WTC11 (cell line): ENCODE measurements around the gene IBA57.

ENCODE experiments used
- NR1H2 ChIP-seq: sonication (generic); formaldehyde crosslinking; IDR thresholded peaks from 2 replicates; pipeline ENCODE4 v1.9.0; 2021; ENCODE audit warnings: mild to moderate bottlenecking, moderate library complexity, missing genetic modification reagents
- PRRX2 ChIP-seq: fragments of 250-450 bp; sonication (Bioruptor Pico); IDR thresholded peaks from 2 replicates; pipeline ENCODE4 v1.8.0; 2021; ENCODE audit warnings: mild to moderate bottlenecking
- ZNF317 ChIP-seq: sonication (generic); formaldehyde crosslinking; IDR thresholded peaks from 2 replicates; pipeline ENCODE4 v1.8.1; 2023; ENCODE audit warnings: low read depth, mild to moderate bottlenecking, moderate library complexity, missing genetic modification reagents, borderline replicate concordance
- TF ChIP-seq, protein P1 (sequence below): fragments of 200-600 bp; IDR thresholded peaks from 2 replicates; pipeline ENCODE4 v1.8.0; 2022; ENCODE audit warnings: antibody characterized with exemption
- TF ChIP-seq, protein P2 (sequence below): sonication (generic); formaldehyde crosslinking; IDR thresholded peaks from 2 replicates; pipeline ENCODE4 v1.8.1; 2023; ENCODE audit warnings: mild to moderate bottlenecking, missing genetic modification reagents, moderate library complexity

DNA sequence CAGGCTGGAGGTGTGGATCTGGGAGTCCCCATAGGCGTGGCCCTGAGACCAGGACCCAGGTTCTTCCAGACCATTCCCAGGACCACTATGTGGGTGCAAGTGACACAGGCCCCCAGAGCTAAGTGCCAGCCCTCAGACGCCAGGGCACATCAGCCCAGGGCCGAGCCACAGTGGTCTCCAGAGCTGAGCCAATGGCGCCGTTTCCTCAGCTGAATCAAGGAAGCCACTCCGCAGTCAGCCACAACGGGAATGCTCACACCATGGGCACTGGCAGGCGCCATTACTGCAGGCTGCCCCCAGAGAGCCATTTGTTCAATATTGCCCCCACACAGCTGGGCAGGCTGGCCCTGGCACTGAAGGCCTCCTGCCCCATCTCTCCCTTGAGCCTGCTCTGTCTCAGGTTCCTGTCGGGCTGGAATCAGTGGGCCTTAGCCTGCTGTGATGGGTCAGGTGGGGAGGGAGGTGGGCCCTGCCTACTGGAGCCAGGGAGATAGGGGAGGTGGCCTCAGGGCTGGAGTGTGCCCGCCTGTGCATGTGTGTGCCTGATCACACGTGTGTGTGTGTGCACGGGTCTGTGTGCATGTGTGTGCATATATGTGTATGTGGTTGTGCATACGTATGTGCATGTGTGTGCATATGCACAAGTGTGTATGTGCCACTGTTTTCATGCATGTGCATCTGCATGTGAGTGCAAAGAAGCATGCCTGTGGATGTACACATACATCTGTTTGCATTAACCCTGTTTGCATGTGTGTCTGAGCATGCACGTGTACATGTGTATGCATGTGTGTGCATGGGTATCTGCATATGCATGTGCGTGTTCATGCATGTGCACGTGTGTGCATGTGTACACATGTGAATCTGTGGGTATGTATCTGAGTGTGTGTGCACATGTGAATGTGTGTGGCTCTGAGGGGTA is 9.7 kb upstream of the IBA57 start:
- TF ChIP-seq NR1H2 (CRISPR knock-in tag) (no peak), PRRX2 (CRISPR knock-in tag) (no peak), ZNF317 (CRISPR knock-in tag) (no peak)
- TF ChIP-seq, protein P1, sequence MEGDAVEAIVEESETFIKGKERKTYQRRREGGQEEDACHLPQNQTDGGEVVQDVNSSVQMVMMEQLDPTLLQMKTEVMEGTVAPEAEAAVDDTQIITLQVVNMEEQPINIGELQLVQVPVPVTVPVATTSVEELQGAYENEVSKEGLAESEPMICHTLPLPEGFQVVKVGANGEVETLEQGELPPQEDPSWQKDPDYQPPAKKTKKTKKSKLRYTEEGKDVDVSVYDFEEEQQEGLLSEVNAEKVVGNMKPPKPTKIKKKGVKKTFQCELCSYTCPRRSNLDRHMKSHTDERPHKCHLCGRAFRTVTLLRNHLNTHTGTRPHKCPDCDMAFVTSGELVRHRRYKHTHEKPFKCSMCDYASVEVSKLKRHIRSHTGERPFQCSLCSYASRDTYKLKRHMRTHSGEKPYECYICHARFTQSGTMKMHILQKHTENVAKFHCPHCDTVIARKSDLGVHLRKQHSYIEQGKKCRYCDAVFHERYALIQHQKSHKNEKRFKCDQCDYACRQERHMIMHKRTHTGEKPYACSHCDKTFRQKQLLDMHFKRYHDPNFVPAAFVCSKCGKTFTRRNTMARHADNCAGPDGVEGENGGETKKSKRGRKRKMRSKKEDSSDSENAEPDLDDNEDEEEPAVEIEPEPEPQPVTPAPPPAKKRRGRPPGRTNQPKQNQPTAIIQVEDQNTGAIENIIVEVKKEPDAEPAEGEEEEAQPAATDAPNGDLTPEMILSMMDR, result no peak
- TF ChIP-seq, protein P2, sequence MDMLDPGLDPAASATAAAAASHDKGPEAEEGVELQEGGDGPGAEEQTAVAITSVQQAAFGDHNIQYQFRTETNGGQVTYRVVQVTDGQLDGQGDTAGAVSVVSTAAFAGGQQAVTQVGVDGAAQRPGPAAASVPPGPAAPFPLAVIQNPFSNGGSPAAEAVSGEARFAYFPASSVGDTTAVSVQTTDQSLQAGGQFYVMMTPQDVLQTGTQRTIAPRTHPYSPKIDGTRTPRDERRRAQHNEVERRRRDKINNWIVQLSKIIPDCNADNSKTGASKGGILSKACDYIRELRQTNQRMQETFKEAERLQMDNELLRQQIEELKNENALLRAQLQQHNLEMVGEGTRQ (CRISPR knock-in tag), result no peak
